Trophoblast cell (in vitro differentiated cells and primary cell): ENCODE results near the gene ATG10.
A peak's percentile ranks its signal among the peaks of the same experiment; 100 is the strongest.

Source experiments
- DNase-seq, 2 donors: peaks; one replicate each; pipeline ENCODE4 v3.0.0-alpha.2; 2016
- H2AFZ ChIP-seq: 2 replicates; pipeline ENCODE4 v1.6.1; 2013; ENCODE audit warnings: low read length, moderate library complexity, mild to moderate bottlenecking; ENCODE audit not compliant: insufficient read depth, poor library complexity
- H2AK5ac ChIP-seq: 2 replicates; pipeline ENCODE4 v1.6.1; 2013; ENCODE audit warnings: mild to moderate bottlenecking, low read length
- H2BK120ac ChIP-seq: 2 replicates; pipeline ENCODE4 v1.6.1; 2013; ENCODE audit warnings: low read length, mild to moderate bottlenecking, moderate library complexity; ENCODE audit not compliant: insufficient read depth, poor library complexity
- H2BK12ac ChIP-seq: 2 replicates; pipeline ENCODE4 v1.6.1; 2013; ENCODE audit warnings: mild to moderate bottlenecking, low read length, moderate library complexity
- H2BK5ac ChIP-seq: 2 replicates; pipeline ENCODE4 v1.6.1; 2013; ENCODE audit warnings: low read length, low read depth, moderate library complexity, mild to moderate bottlenecking; ENCODE audit not compliant: poor library complexity
- H3K14ac ChIP-seq: 2 replicates; pipeline ENCODE4 v1.6.1; 2013; ENCODE audit warnings: mild to moderate bottlenecking, low read length
- H3K18ac ChIP-seq: 2 replicates; pipeline ENCODE4 v1.6.1; 2013; ENCODE audit warnings: mild to moderate bottlenecking, low read length
- H3K23ac ChIP-seq: 2 replicates; pipeline ENCODE4 v1.6.1; 2013; ENCODE audit warnings: low read length
- H3K27ac ChIP-seq: 2 replicates; pipeline ENCODE4 v1.5.1; 2013; ENCODE audit warnings: low read depth, mild to moderate bottlenecking, inconsistent platforms, low read length, moderate library complexity
- H3K27me3 ChIP-seq: 2 replicates; pipeline ENCODE4 v1.6.1; 2013; ENCODE audit warnings: inconsistent platforms, mild to moderate bottlenecking, low read length, moderate library complexity; ENCODE audit not compliant: insufficient read depth
- H3K36me3 ChIP-seq, 2 experiments: 1 replicate in 1 of 2; 2 replicates in 1 of 2; pipeline ENCODE4 v1.6.1; 2013; ENCODE audit warnings: low read length in 2 of 2, mild to moderate bottlenecking in 2 of 2, moderate library complexity in 1 of 2; ENCODE audit not compliant: insufficient read depth in 2 of 2, control insufficient read depth in 1 of 2
- H3K4ac ChIP-seq: 2 replicates; pipeline ENCODE4 v1.6.1; 2013; ENCODE audit warnings: low read depth, mild to moderate bottlenecking, low read length, moderate library complexity
- H3K4me1 ChIP-seq, 2 experiments: 1 replicate in 1 of 2; 2 replicates in 1 of 2; pipeline ENCODE4 v1.6.1; 2013; ENCODE audit warnings: low read length in 2 of 2, mild to moderate bottlenecking in 2 of 2, moderate library complexity in 1 of 2; ENCODE audit not compliant: insufficient read depth in 2 of 2, control insufficient read depth in 1 of 2
- H3K4me2 ChIP-seq: 2 replicates; pipeline ENCODE4 v1.6.1; 2013; ENCODE audit warnings: inconsistent platforms, mild to moderate bottlenecking, low read length, moderate library complexity
- H3K4me3 ChIP-seq: 2 replicates; pipeline ENCODE4 v1.5.1; 2013; ENCODE audit warnings: mild to moderate bottlenecking, low read depth, low read length, inconsistent platforms
- H3K79me1 ChIP-seq: one replicate; pipeline ENCODE4 v1.6.1; 2013; ENCODE audit warnings: low read length
- H3K79me2 ChIP-seq: 2 replicates; pipeline ENCODE4 v1.6.1; 2013; ENCODE audit warnings: low read length, mild to moderate bottlenecking; ENCODE audit not compliant: control insufficient read depth, insufficient read depth, poor library complexity
- H3K9ac ChIP-seq: 2 replicates; pipeline ENCODE4 v1.6.1; 2013; ENCODE audit warnings: mild to moderate bottlenecking, low read length
- H3K9me3 ChIP-seq: 2 replicates; pipeline ENCODE4 v1.6.1; 2013; ENCODE audit warnings: low read depth, mild to moderate bottlenecking, control low read depth, inconsistent platforms, low read length; ENCODE audit not compliant: insufficient read depth
- H4K12ac ChIP-seq: 2 replicates; pipeline ENCODE4 v1.6.1; 2013; ENCODE audit warnings: low read depth, mild to moderate bottlenecking, low read length, moderate library complexity
- H4K8ac ChIP-seq: 2 replicates; pipeline ENCODE4 v1.6.1; 2013; ENCODE audit warnings: low read depth, mild to moderate bottlenecking, low read length, moderate library complexity
- H4K91ac ChIP-seq: one replicate; pipeline ENCODE4 v1.6.1; 2013; ENCODE audit warnings: low read depth, mild to moderate bottlenecking, low read length, moderate library complexity
- WGBS: extraction: QIAGEN DNeasy Blood & Tissue Kit; methylation state at CpG from one replicate; pipeline ENCODE4 v1.1.7; 2013; ENCODE audit warnings: missing lambda C conversion rate; ENCODE audit not compliant: insufficient read length, insufficient coverage; ENCODE audit errors: extremely low coverage; 5-methylcytosine and 5-hydroxymethylcytosine counted together

ATG10 gene

GRCh38 chr5:82151662-82152061 lies 179.8 kb downstream of the ATG10 start:
- no peak overlapping the region for H3K4me2 ChIP-seq
- no peak overlapping the region for H4K8ac ChIP-seq
- H2BK12ac ChIP-seq, result no peak overlapping the region
- H2BK120ac ChIP-seq, result no peak overlapping the region
- no peak overlapping the region for H3K4me3 ChIP-seq
- no peaks in the 10 kb centered on the region for H3K4me1 ChIP-seq
- no peak overlapping the region for H3K14ac ChIP-seq
- no peak overlapping the region for H3K4ac ChIP-seq
- no peak overlapping the region for H3K23ac ChIP-seq
- DNase-seq, result peak in 1 of 2 donors; percentile 14
- H3K79me2 ChIP-seq, result no peaks in the 10 kb centered on the region
- no peak overlapping the region for H4K12ac ChIP-seq
- no peaks in the 10 kb centered on the region for H3K79me1 ChIP-seq
- no peak overlapping the region for H3K27ac ChIP-seq
- H2BK5ac ChIP-seq, result no peak overlapping the region
- no peak overlapping the region for H4K91ac ChIP-seq
- H2AK5ac ChIP-seq, result no peak overlapping the region
- H3K36me3 ChIP-seq, result no peaks in the 10 kb centered on the region
- H3K18ac ChIP-seq, result no peak overlapping the region
- no peaks in the 10 kb centered on the region for H3K9me3 ChIP-seq
- no peak overlapping the region for H2AFZ ChIP-seq
- WGBS, result no CpG with 5 or more reads among the region's 1 CpG
- H3K27me3 ChIP-seq, result no peaks in the 10 kb centered on the region
- H3K9ac ChIP-seq, result no peak overlapping the region

DNA sequence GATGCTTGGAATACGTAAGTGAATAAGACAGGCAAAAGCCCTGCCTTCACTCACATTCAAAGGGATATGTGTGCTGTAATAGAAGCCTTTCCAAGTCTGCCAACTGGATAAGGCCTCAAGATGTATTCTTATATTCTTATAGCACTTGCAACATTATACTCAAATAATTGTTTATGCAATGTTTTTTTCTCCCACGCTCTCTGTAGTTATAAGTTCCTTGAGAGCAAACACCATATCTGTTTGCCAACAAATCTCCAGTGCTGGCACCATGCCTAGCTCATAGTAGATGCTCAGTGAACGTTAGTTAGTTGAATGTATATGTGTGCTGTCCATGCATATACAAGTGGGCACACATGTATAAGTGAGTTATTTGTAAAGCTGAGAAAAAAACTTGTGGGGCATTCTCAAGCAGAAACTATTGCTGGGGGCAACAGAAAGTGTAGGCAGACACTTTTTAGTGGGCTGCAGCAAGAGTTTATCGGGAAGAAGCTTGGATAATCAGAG lies 181.2 kb downstream of the ATG10 start:
- no CpG with 5 or more reads among the region's 4 CpGs for WGBS
- H3K79me1 ChIP-seq, result no peaks in the 10 kb centered on the region
- no peaks in the 10 kb centered on the region for H3K36me3 ChIP-seq
- no peak overlapping the region for H3K4me2 ChIP-seq
- H3K9ac ChIP-seq, result no peak overlapping the region
- no peak overlapping the region for H4K12ac ChIP-seq
- no peak overlapping the region for H3K23ac ChIP-seq
- no peak overlapping the region for H3K4me3 ChIP-seq
- H3K4me1 ChIP-seq, result no peaks in the 10 kb centered on the region
- no peak overlapping the region for H2AK5ac ChIP-seq
- no peaks in the 10 kb centered on the region for H3K79me2 ChIP-seq
- H3K27me3 ChIP-seq, result no peaks in the 10 kb centered on the region
- H3K4ac ChIP-seq, result no peak overlapping the region
- no peak overlapping the region for H2AFZ ChIP-seq
- H3K14ac ChIP-seq, result no peak overlapping the region
- DNase-seq, result no peak
- no peak overlapping the region for H3K18ac ChIP-seq
- no peak overlapping the region for H4K91ac ChIP-seq
- H2BK120ac ChIP-seq, result no peak overlapping the region
- H3K9me3 ChIP-seq, result no peaks in the 10 kb centered on the region
- no peak overlapping the region for H2BK5ac ChIP-seq
- H2BK12ac ChIP-seq, result no peak overlapping the region
- no peak overlapping the region for H4K8ac ChIP-seq
- H3K27ac ChIP-seq, result no peak overlapping the region

- Histone ChIP-seq H3K23ac (no peak overlapping the region), H3K79me2 (no peaks in the 10 kb centered on the region), H3K36me3 (no peaks in the 10 kb centered on the region), H3K4ac (no peak overlapping the region), H3K9ac (no peak overlapping the region), H2BK12ac (no peak overlapping the region), H4K12ac (no peak overlapping the region), H3K4me1 (no peaks in the 10 kb centered on the region), H2BK5ac (no peak overlapping the region), H2AK5ac (no peak overlapping the region), H2AFZ (no peak overlapping the region), H4K91ac (no peak overlapping the region), H3K18ac (no peak overlapping the region), H3K27ac (no peak overlapping the region), H3K4me3 (no peak overlapping the region), H3K27me3 (no peaks in the 10 kb centered on the region), H2BK120ac (no peak overlapping the region), H3K79me1 (no peaks in the 10 kb centered on the region), H3K9me3 (no peaks in the 10 kb centered on the region), H4K8ac (no peak overlapping the region), H3K4me2 (no peak overlapping the region), H3K14ac (no peak overlapping the region)
- WGBS, result no CpG with 5 or more reads among the region's 1 CpG
- no peak for DNase-seq
These were observed 183.0 kb downstream of the ATG10 start for GRCh38 chr5:82154776-82155175.

DNA sequence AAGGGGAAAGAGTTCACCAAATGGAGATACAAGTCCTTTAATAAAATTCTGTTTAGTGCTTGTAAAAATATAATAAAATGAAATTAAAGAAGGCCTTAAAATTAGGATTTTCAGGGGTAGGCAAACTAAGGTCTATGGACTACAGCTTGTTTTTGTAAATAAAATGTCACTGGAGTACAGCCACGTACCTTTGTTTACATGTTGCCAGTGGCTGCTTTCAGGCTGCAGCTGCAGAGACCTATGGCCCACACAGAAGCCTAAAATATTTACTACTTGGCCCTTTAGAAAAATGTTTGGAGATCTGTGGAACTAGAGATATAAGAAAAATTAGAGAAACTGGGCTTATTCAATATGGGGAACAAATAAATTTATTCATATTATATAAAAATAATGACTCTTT lies 183.5 kb downstream of the ATG10 start:
- no peak overlapping the region for H4K8ac ChIP-seq
- no peak overlapping the region for H3K27ac ChIP-seq
- no peak overlapping the region for H2BK120ac ChIP-seq
- no peaks in the 10 kb centered on the region for H3K36me3 ChIP-seq
- H2AFZ ChIP-seq, result no peak overlapping the region
- no peak for DNase-seq
- no peak overlapping the region for H3K18ac ChIP-seq
- no peak overlapping the region for H3K14ac ChIP-seq
- WGBS, result no CpG with 5 or more reads among the region's 1 CpG
- no peak overlapping the region for H4K12ac ChIP-seq
- no peaks in the 10 kb centered on the region for H3K79me2 ChIP-seq
- H3K4me1 ChIP-seq, result no peaks in the 10 kb centered on the region
- H2BK5ac ChIP-seq, result no peak overlapping the region
- H3K4ac ChIP-seq, result no peak overlapping the region
- no peaks in the 10 kb centered on the region for H3K27me3 ChIP-seq
- H2BK12ac ChIP-seq, result no peak overlapping the region
- no peak overlapping the region for H3K23ac ChIP-seq
- H3K9me3 ChIP-seq, result no peaks in the 10 kb centered on the region
- H3K4me3 ChIP-seq, result no peak overlapping the region
- no peak overlapping the region for H3K9ac ChIP-seq
- no peak overlapping the region for H2AK5ac ChIP-seq
- H4K91ac ChIP-seq, result no peak overlapping the region
- no peaks in the 10 kb centered on the region for H3K79me1 ChIP-seq
- no peak overlapping the region for H3K4me2 ChIP-seq
